Activated naive CD8-positive, alpha-beta T cell treated with anti-CD3 and anti-CD28 coated beads, Interleukin-2, amount 50 U/mL, for 16 hours (primary cell): Measurements from ENCODE around the gene MLLT10.

Experiments used
- DNase-seq: peaks from one replicate; pipeline ENCODE4 v3.0.0-alpha.2; 2020; ENCODE audit warnings: low read depth, low spot score

Gene MLLT10

DNA sequence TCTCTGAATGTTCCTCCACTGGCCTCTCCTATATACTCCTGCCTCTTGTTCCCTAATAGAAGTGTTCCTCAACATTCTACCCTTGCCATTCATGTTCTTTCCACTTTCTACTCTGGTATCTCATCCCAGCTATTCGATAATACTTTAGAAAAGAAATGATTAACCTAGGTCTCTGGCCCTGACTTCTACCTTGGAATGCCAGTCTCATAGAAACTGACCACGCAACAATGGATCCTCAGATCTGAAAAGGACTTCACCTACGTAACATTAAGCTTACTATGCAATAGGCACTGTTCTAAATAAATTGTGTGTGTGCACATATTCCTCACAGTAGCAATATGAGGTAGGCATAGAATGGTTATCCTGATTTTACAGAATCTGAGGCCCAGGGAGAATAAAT lies 235.0 kb downstream of the MLLT10 start:
- DNase-seq: no peak

DNA sequence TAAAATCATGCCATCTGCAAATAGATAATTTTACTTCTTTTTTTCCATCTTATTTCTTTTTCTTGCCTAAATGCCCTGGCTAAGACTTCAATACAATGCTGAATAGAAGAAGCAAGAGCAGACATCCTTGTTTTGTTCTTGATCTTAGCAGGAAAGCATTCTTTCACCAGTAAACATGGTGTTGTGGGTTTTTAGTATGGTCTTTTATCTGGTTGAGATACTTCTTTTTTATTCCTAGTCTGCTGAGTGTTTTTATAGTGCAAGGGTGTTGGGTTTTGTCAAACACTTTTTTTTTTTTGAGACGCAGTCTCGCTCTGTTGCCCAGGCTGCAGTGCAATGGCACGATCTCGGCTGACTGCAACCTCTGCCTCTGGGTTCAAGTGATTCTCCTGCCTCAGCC lies 237.2 kb downstream of the MLLT10 start:
- no peak for DNase-seq

DNA sequence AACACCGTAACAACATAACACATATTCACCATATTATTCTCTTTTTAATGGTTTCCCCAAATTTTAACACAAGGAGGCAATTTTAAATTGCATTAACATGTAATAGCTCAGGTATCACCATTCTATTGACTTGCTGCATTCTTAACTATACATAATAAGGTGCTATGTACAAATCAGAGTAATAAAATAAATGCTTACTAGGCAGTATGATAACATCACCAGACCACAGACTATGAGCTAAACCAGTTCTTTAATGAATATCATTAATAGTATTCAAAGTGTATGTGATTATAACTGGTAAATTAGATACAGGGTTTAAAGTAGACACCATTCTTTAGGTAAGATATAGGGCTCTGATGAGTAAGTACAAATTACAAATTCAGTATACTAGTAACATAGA lies 242.9 kb downstream of the MLLT10 start:
- no peak for DNase-seq

DNA sequence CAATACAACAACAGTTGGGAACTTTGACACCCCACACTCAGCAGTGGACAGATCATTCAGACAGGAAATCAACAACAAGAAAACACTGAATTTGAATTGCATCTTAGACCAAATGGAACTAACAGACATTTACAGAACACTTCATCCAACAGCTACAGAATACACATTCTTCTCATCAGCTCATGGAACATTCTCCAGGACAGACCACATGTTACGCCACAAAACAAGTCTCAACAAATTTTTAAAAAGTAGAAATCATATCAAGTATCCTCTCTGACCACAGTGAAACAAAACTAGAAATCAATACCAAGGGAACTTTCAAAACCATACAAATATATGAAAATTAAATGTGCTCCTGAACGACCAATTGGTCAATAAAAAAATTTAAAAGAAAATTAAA lies 257.2 kb downstream of the MLLT10 start:
- DNase-seq: no peak
